B cell (primary cell): ENCODE results near the gene FOXE1. TPM values are rescaled to one million over a fixed set of nuclear protein-coding genes. Genes with fewer than 3 reads are reported as not detected.

Source experiments
- polyA plus RNA-seq: library from polyadenylated mRNA; depleted of rRNA; stranded (reverse); fragments of >200 nt; gene quantifications from 2 replicates; pipeline ENCODE4 v1.2.3, GENCODE V29; 2012
- total RNA-seq, 2 donors: library from RNA; stranded (reverse); fragments of 120-200 nt in 1 of 2; gene quantifications; 1 replicate in 1 of 2; 2 replicates in 1 of 2; pipeline versions ENCODE4 v1.2.3 to v1.2.4, GENCODE V29; 2013 to 2022

FOXE1 gene
- total and polyA plus RNA-seq, 2 donors (not counting 1 experiment from before 2014, with no cell fraction given), result not detected

Other genes starting within 250 kb of the FOXE1 start
- gene TSTD2, start 219.9 kb upstream of the FOXE1 start, total RNA-seq, result 29.2 and 31.1 TPM in 2 replicates
- 12.7 and 16.9 TPM in 2 replicates for gene TSTD2, start 219.9 kb upstream of the FOXE1 start, polyA plus RNA-seq
- 38.0 and 40.7 TPM in 2 replicates for gene NCBP1, start 219.4 kb upstream of the FOXE1 start, total RNA-seq
- gene NCBP1, start 219.4 kb upstream of the FOXE1 start, polyA plus RNA-seq, result 8.1 and 19.5 TPM in 2 replicates
- gene XPA, start 155.9 kb upstream of the FOXE1 start, total RNA-seq, result 21.3 and 27.4 TPM in 2 replicates
- 3.8 and 7.5 TPM in 2 replicates for gene XPA, start 155.9 kb upstream of the FOXE1 start, polyA plus RNA-seq
- gene TRMO, start 69.3 kb downstream of the FOXE1 start, total RNA-seq, result 40.2 and 42.3 TPM in 2 replicates
- gene TRMO, start 69.3 kb downstream of the FOXE1 start, polyA plus RNA-seq, result 16.9 and 39.5 TPM in 2 replicates
- not detected in 2 replicates for gene HEMGN, start 84.9 kb downstream of the FOXE1 start, total RNA-seq
- 0.06 TPM in 2 replicates for gene HEMGN, start 84.9 kb downstream of the FOXE1 start, polyA plus RNA-seq
- gene ANP32B, start 130.1 kb downstream of the FOXE1 start, total RNA-seq, result 138 and 150 TPM in 2 replicates
- 17.6 and 36.6 TPM in 2 replicates for gene ANP32B, start 130.1 kb downstream of the FOXE1 start, polyA plus RNA-seq
- 14.9 and 15.3 TPM in 2 replicates for gene NANS, start 203.5 kb downstream of the FOXE1 start, total RNA-seq
- gene NANS, start 203.5 kb downstream of the FOXE1 start, polyA plus RNA-seq, result 14.2 and 54.2 TPM in 2 replicates